Activated CD4-positive, alpha-beta T cell treated with anti-CD3 and anti-CD28 coated beads, Interleukin-2, amount 50 U/mL, for 24 hours (primary cell): ENCODE measurements around the gene LCN1.
"Not testable (repeated sequence)": the region's sequence is repeated elsewhere in the genome, so short reads cannot be mapped to it uniquely, and the experiment has no call there.

Source experiments
- DNase-seq, 2 donors: peaks; one replicate each; pipeline ENCODE4 v3.0.0-alpha.2; 2020; ENCODE audit warnings: low read depth in 1 of 2, low spot score in 1 of 2

LCN1 gene

DNA sequence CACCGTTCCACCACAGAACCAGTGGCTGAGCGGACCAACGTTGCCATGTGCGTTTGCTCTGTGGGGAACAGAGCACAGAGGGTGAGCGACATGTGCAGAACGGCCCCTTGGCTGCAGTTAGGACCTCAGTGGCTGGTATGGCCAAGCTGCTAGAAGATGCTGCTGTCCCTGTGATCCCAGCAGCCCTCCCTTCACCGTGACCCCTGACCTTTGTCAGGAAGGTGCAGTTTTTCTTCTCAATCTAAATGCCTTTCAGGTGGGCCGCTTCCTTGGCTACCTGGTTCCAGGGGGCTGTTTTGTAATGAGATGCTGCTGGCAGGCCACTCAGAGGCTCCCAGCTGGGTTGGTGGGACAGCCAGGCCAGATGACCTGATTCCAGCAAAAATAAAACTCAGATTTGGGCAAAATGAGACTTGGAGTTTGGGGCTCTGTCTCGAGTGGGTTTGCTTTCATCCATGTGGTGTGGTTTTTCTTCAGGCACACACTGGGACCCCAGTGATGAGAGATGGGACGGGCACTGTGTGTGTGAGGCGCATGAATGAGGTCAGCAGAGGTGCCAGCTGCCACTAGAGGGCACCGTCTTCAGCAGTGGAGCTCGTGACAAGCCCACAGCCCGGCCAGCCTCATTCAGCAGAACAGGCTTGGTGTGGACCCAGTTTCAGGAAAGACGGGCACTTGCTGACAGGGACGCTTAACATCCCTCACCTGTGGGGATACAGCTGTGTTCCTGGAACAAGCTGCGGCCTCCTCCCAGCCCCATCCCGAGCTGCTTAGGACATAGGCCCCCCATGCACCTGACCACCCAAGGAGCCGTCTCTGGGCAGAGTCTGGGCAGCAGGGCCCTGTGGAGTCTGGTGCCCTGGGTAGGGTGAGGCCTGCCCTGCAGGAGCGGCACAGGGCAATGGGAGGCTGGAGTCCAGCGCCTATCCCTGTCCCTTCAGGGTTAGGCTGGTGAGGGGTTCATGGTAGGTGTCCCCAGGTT lies 16.7 kb upstream of the LCN1 start:
- peak; percentile 33 to 50 for DNase-seq

DNA sequence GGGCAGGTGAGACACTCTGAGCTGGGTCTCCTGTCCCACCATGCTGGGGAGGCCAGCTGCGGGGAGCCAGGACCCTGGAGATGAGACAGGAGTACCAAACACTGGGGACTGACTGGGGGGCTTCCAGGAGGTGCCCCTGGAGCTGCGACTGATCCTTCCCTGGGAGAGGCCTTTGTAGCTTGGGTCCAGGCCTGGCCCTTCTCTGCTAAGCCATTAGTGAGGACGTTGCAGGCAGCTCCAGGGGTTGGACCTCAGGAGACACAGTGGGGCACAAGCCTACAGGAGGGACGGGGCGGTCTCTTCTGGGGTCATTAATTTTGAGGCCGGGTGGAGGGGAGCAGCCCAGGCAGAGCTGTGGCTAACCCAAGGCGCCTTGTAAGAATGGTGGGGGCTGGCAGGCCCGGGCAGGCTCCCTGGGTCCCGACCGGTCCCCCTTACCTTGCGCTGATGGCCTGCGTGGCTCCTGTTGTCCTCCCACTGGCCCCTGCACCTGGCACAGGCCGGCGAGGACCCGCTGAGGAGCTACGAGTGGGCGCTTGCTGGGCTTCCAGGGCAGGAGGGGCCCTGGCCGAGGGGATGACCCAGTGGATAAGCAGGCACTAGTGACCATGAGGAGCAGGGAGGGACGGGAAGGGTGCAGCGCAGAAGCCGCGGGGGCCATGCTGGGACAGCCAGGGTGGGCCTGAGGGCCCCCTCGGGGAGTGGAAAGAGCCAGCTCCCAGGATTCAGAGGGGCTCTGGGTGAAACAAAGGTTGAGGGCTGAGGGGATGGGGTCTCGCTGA lies 15.6 kb upstream of the LCN1 start:
- no peak for DNase-seq

- no peak for DNase-seq
Observed at GRCh38 chr9:135506327-135507103, 14.7 kb upstream of the LCN1 start.

DNA sequence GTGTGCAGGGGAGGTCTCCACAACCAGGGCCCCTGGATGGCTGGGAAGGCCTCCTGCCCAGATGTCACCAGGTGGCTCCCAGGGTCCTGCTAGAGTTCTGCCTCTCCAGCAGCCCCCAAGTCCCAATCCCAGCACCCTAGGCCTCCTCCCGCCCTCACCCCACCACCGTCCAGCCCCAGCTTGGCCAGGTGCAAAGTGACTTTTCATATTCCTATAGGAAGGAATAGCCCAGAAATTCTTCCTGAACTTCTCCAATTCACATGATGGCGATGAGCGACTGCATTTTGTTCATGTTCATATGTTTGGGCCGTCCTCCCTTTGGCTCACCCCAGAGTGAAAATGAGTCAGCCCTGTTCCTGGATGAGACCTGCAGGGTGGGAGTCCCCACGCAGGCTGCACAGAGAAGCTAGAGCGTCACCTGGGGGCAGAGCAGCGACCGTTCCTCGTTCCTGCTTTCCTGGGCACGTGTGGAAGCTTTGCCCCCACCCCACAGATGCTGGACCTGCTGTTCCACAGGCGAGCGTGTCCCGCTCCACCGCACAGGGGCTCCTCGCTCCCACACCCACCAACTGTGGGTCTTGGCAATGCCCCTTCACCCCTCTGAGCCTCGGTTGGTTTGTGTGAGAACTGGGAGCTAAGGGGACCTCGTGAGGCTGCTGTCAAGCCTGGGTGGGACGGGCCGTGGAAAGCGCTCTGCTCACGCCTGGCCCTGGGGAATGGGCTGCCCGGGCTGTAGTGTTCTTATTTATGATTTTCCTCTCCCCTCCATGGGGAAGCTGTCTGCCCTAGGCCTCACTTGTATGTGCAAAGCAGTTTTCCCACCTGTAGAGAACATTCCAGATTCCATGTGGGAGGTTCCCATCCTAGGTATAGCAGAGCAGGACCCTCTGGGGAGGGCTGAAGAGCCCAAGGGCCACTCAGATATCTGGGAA lies 13.9 kb upstream of the LCN1 start:
- DNase-seq, result no peak

DNA sequence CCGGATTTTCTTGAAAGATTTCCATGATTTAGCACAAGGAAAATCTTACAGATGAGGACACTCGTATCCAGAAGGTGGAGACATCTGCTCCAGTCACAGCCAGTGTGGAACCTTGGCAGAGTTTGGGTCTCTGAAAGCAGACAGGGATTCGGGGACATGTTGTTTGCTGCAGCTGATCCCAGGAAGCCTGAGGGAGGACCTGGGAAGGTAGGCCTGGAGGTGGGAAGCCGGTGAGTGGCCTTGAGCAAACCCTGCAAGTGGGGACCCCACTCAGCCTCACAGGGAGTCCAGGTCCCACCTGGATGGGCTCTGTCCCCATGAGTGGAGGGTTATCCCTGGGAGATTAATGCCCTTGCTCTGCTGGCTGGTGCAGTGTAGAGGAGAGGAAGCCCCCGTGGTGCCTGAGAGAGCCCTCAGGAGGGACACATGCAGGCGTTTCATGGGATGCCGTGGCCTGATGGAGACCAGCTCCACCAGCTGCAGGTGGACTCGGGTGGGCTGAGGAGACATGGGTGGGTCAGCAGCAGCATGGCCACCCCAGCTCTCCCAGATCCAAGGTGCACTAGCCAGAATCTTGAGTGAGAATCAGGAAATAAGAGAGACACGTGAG lies 12.9 kb upstream of the LCN1 start:
- DNase-seq, result no peak

DNA sequence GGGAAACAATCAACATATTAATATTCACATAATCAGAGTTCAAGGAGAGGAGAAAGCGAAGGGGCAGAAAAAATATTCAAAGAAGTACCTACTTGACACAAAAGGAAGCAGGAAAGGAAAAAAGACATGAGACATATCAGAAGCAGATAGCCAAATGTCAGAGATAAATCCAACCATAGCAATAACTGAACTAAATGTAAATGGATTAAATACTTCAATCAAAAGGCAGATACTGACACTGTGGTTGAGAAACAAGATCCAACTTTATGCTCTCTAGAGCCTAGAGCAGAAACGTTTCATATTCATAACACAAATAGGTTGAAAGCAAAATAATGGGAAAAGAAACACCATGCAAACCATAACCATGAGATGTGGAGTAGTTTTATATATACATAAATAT lies 11.8 kb upstream of the LCN1 start:
- no peak for DNase-seq

DNA sequence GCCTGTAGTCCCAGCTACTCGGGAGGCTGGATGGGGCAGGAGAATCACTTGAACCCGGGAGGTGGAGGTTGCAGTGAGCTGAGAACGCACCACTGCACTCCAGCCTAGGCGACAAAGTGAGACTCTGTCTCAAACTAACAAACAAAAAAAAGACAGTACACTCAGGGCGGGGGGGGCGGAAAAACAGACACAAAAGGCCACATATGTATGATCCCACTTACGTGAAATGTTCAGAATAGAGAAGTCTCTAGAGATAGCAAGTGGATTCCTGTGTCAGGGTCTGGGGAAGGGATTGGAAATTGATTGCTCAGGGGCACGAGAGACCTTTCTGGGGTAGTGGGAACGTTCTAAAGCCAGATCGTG lies 9.0 kb upstream of the LCN1 start:
- no peak for DNase-seq

DNA sequence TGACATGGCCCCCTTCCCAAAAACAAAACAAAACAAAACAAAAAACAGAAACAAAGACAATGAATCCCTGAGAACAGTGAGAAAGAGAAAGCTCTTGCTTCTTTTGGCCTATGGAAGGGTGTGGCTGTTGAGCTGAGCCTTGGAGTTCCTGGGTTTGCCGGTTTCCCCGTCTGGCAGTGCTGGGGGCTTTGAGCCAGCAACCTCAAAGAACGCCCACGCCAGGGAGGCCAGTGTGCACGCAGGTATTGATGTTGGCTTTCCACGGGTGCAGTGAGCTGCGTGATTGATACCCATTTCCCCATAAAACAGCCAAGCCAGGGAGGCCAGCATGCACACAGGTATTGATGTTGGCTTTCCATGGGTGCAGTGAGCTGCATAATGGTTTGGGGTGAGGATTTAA lies 8.3 kb upstream of the LCN1 start:
- DNase-seq, result no peak

DNA sequence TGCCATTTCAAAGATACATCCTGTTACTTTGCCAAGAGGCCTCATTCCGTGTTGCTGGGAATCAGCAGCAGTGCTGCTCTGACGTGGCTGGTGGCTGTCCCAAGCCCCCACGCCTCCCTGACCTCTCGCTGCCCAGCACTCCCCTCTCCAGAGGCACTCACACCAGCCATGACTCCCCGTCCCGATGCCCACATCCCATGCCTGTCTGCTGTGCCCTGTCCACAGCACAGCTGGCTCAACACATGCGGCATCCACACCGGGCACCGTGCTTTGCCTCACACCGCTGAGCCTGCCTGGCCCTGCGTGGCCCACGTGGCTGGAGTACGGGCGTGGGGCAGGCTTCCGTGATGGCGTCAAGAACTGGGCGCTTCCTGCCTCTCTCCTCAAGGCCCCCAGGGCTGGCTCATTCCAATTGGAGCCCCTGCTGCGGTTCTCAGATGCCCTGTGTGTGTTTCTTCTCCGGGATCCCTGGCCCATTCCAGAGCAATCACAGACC lies 7.8 kb upstream of the LCN1 start:
- DNase-seq, result no peak

- not testable (repeated sequence) for DNase-seq
Observed at GRCh38 chr9:135513906-135514305, 7.3 kb upstream of the LCN1 start.

GRCh38 chr9:135514342-135515082 lies 6.7 kb upstream of the LCN1 start:
- DNase-seq, result no peak

GRCh38 chr9:135515083-135515951 lies 5.9 kb upstream of the LCN1 start:
- DNase-seq, result no peak

GRCh38 chr9:135516132-135516860 lies 4.9 kb upstream of the LCN1 start:
- DNase-seq, result no peak

DNA sequence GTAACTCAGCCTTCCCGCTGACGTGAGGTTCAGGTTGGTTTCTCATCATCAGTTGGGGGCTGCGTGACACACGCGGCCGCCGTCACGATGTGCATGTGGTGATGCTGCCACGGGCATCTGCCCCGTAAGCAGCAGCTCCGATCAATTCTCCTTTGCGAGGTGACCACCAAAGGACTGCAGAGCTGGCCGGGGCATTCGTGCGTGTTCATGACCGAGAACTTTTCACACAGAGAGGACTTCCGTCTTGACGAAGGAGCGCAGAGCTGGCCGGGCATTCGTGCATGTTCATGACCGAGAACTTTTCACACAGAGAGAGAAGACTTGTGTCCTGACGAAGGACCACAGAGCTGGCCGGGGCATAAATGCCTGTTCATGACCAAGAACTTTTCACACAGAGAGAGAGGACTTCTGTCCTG lies 3.8 kb upstream of the LCN1 start:
- DNase-seq, result no peak

DNA sequence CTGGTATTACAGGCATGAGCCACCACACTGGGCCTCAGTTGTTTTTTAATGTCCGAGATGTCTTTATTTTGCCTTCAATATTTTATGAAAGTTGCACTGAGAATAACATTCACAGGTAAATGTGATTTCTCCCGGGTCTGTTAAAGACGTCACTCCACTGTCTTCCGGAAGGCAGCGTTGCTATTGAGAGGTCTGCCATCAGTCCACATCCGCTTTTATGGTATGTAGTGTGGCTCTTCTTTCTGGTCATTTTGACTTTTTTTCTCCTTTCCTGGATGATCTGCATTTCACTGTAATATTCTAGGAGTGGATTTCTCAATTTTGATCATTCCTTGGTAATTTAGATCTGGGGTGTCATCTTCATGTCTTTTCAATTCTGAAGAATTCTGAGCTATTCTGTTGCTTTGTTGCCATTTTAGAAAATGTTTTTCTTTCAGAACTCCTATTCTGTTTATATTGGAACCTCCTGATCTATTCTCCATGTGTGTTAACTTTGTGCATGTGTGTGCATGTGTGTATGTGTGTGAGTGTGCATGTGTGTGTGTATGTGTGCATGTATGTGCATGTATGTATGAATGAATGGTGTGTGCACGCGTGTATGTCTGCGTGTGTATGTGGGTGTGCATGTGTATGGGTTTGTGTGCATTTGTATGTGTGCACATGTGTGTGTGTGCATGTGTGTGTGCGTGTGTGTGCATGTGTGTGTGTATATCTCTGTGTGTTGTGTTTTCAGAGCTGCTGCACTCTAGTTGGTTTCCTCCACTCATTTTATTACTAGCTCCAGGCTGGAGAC lies 1.9 kb upstream of the LCN1 start:
- no peak for DNase-seq

- no peak for DNase-seq
Observed at GRCh38 chr9:135521608-135522095, 412 bp downstream of the LCN1 start.
